ENCODE data around the gene DENND2A. TPM values are rescaled to one million over a fixed set of nuclear protein-coding genes. Genes with fewer than 3 reads are reported as not detected.
"Not testable (repeated sequence)": the region's sequence is repeated elsewhere in the genome, so short reads cannot be mapped to it uniquely, and the experiment has no call there.

DENND2A gene
- total RNA-seq, 1 donor from 2014 or later = 0.58 TPM

DNA sequence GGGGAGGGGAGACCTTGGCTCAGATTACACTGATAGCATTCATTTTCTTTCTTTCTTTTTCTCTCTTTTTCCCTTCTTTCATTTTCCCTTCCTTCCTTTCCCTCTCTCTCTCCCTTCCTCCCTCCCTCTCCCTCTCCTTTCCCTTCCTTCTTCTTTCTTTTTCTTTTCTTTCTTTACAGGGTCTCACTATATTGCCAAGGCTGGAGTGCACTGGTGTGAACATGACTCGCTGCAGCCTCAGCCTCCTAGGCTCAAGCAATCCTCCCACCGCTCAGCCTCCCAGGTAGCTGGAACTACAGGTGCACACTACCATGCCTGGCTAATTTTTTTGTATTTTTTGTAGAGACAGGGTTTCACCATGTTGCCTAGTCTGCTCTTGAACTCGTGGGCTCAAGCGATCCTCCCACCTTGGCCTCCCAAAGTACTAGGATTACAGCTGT, 88.4 kb downstream of the DENND2A start:
- DNase-seq (ENCODE audit: extremely low read depth, low read depth, low spot score) = no peak

GRCh38 chr7:140551355-140552239, 89.0 kb downstream of the DENND2A start:
- no peak for DNase-seq (ENCODE audit: extremely low read depth, low read depth, low spot score)

GRCh38 chr7:140546947-140547346, 93.7 kb downstream of the DENND2A start:
- no peak for DNase-seq (ENCODE audit: extremely low read depth, low read depth, low spot score)

GRCh38 chr7:140544388-140544826, 96.2 kb downstream of the DENND2A start:
- no peak for DNase-seq (ENCODE audit: extremely low read depth, low read depth, low spot score)

DNA sequence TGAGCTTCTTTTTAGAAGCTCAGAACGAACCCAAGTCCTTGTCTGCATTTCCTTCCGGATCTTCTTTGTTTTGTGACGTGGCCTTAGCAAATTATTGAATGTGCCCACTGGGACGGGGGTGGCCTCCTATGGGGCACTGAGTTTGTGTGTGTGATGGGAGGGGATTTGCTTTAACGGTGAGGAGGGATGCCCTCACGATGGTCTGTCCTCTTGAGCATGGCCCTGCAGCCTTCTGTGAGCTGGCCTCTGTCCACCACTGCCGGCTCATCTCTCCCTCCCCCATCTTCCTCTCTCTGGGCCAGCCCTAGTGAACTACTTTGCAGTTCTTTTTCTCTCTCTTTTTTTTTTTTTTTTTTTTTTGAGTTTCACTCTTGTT, 98.4 kb downstream of the DENND2A start:
- DNase-seq (ENCODE audit: extremely low read depth, low read depth, low spot score) = no peak

- no peak for DNase-seq (ENCODE audit: extremely low read depth, low read depth, low spot score)
Measured at GRCh38 chr7:140541513-140542227, 98.9 kb downstream of the DENND2A start.

GRCh38 chr7:140541176-140541512, 99.5 kb downstream of the DENND2A start:
- DNase-seq (ENCODE audit: extremely low read depth, low read depth, low spot score) = no peak

- DNase-seq (ENCODE audit: extremely low read depth, low read depth, low spot score) = no peak
Measured at GRCh38 chr7:140540136-140540777, 100.4 kb downstream of the DENND2A start.

- DNase-seq (ENCODE audit: extremely low read depth, low read depth, low spot score) = no peak
Measured at GRCh38 chr7:140539461-140539860, 101.2 kb downstream of the DENND2A start.

DNA sequence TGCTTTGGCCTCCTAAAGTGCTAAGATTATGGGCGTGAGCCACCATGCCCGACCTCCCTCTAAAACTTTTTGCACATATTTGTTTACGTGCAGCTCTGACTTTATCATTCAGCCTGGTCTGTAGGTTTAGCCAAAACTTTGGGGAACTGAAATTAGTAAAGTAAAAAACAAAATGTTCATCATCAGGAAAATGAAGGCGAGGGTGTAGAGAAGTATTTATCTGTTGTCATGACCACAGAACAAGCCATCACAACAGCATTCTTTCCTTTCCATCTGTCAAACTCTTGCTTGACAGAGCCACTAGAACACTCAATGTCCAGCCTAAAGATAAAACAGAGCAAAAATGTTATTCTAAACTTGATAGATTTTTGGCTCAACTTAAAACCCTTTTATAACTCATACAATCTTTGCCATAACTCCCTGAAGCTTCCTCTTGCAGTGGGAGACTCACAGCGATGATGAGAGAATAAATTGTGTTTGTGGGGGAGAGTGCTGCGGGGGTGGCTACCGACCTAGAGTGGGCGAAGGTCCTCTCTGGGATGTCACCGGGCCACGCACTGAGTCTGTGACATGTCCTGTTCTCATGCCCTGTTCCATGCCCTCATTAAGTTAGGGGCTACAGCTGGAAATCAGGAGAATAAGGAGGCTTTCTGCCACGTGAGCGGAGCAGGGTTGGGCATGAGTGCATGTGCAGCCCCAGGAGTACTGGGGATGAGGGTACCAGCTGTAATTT, 102.7 kb downstream of the DENND2A start:
- no peak for DNase-seq (ENCODE audit: extremely low read depth, low read depth, low spot score)

DNA sequence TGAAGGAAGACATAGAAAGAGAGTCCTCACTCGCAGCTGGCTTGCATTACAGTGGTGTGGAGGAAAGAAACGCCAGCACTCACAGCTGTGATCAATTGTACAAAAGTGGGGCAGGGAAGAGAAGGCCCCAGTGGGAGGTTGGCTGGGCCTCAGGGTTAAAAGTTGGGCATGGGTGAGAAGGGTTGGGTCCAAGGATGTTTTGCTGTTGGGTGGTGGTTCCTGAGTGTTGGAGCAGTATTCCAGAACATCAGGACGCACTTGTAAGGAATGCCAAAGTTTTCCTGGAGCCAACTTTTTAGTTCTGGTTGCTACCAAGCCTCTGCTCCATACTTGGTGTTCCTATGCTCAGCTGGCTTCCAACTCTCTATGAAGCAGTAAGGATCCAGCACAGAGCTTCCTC, 105.9 kb downstream of the DENND2A start:
- DNase-seq (ENCODE audit: extremely low read depth, low read depth, low spot score) = no peak

- no peak for DNase-seq (ENCODE audit: extremely low read depth, low read depth, low spot score)
Measured at GRCh38 chr7:140533394-140533872, 107.2 kb downstream of the DENND2A start.

- DNase-seq (ENCODE audit: extremely low read depth, low read depth, low spot score) = not testable (repeated sequence)
Measured at GRCh38 chr7:140529428-140529827, 111.2 kb downstream of the DENND2A start.

DNA sequence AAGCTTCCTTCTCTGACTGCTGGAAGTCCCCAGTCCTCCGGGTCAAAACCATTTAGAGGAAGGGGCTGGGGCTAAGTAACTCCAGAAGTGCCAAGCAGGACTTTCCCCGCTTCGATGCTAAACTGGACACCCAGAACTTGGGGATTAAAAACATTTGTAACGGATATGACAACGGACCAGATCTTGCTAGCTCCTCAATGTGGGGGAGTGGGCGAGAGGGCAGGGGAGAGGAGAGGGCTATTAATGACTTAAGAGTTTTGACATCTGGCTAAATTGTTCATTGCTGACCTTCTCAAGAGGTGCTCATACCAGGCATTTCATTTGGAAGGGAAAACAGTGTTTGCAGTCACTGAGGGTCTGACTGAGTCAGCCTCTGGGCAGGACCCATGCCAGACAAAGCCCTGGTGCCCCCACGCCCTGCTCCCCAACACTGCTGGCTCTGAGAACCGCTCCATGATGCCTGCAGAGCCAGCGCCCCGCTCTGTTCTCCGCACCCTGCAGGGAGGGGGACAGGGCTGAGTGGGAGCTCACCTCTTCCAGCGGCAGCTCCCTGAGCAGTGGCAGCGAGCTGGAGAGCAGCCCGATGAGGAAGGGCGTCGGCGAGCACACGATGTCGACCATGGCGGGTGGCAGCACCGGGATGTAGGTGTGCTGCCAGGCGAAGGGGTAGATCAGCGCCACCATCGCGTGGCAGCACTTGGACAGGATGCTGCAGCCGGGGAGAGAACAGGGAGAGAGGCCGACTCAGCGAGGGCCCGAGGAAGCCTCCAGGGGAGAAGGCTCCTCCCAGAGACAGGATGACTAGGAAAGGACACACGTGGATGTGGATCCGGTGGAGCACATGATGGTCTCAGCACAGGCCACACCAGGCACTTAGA, 113.6 kb downstream of the DENND2A start:
- DNase-seq (ENCODE audit: extremely low read depth, low read depth, low spot score) = no peak

DNA sequence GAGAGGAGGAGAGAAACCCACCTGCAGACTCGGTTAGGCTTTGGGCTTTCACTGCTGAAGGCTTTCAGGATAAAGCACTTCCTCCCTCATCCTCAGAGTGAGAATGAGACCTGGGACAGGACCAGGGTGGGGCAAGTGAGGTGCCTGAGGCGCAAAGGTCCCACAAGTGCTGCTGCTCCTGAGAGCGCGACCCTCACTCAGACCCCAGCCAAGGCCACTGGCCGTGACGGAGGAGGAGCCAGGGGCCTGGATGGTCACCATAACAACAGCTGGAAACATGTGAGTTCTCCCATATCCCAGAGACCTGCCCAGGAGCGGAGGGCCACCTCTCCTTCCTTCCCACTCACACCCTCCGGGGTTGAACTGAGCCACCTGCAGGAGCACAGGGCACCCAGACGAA, 114.4 kb downstream of the DENND2A start:
- no peak for DNase-seq (ENCODE audit: extremely low read depth, low read depth, low spot score)

GRCh38 chr7:140525743-140526142, 114.9 kb downstream of the DENND2A start:
- DNase-seq (ENCODE audit: extremely low read depth, low read depth, low spot score) = no peak

- no peak for DNase-seq (ENCODE audit: extremely low read depth, low read depth, low spot score)
Measured at GRCh38 chr7:140521421-140521820, 119.2 kb downstream of the DENND2A start.

GRCh38 chr7:140519007-140519399, 121.6 kb downstream of the DENND2A start:
- no peak for DNase-seq (ENCODE audit: extremely low read depth, low read depth, low spot score)

GRCh38 chr7:140518370-140519006, 122.1 kb downstream of the DENND2A start:
- DNase-seq (ENCODE audit: extremely low read depth, low read depth, low spot score) = no peak
